Psoas muscle (tissue), 8 donors: Measurements from ENCODE around the gene IL33. TPM values are rescaled to one million over a fixed set of nuclear protein-coding genes. Genes with fewer than 3 reads are reported as not detected.

Experiments
- ATAC-seq, 4 donors: fragments of 200-7000 bp; cut with Tn5 transposase; one replicate each; pipeline ENCODE4 v1.9.1; 2020; ENCODE audit warnings: moderate library complexity in 3 of 4, mild to moderate bottlenecking in 2 of 4
- DNase-seq, 2 donors: peaks; one replicate each; pipeline ENCODE4 v3.0.0-alpha.2; 2020
- H3K27ac ChIP-seq: fragments of 200-600 bp; one replicate; pipeline ENCODE4 v1.8.0; 2022
- H3K27me3 ChIP-seq, 3 donors: fragments of 200-600 bp in 1 of 3; one replicate each; pipeline versions ENCODE4 v1.6.1 to v1.8.0; 2013 to 2022; ENCODE audit warnings: low read length in 2 of 3, mild to moderate bottlenecking in 2 of 3, moderate library complexity in 1 of 3; ENCODE audit not compliant: insufficient read depth in 3 of 3
- H3K36me3 ChIP-seq, 2 donors: fragments of 200-600 bp in 1 of 2; one replicate each; pipeline versions ENCODE4 v1.6.1 to v1.8.0; 2013 to 2022; ENCODE audit warnings: low read depth in 1 of 2, mild to moderate bottlenecking in 1 of 2, moderate library complexity in 1 of 2; ENCODE audit not compliant: insufficient read depth in 1 of 2
- H3K4me1 ChIP-seq: fragments of 200-600 bp; one replicate; pipeline ENCODE4 v1.8.0; 2022
- H3K4me3 ChIP-seq: fragments of 200-600 bp; one replicate; pipeline ENCODE4 v1.8.0; 2022; ENCODE audit warnings: mild to moderate bottlenecking
- H3K9me3 ChIP-seq: fragments of 200-600 bp; one replicate; pipeline ENCODE4 v1.8.0; 2022
- CTCF ChIP-seq: fragments of 200-600 bp; IDR thresholded peaks from one replicate; pipeline ENCODE4 v1.8.0; 2022; ENCODE audit warnings: antibody characterized with exemption
- WGBS, 3 donors: extraction: QIAGEN DNeasy Blood & Tissue Kit; methylation state at CpG; one replicate each; pipeline versions ENCODE4 v1.1.6 to v1.1.7; 2013; 5-methylcytosine and 5-hydroxymethylcytosine counted together
- intact Hi-C, 2 donors: fragments of 100-400 bp; cut with DNase I; formaldehyde crosslinking; loops; one replicate each; pipeline versions ENCODE4 v1.11.0 to v1.14.2; 2022
- polyA plus RNA-seq, 3 donors: library from polyadenylated mRNA; stranded (reverse); fragments of 200-250 nt; gene quantifications; one replicate each; pipeline ENCODE4 v1.2.3, GENCODE V29; 2013
- total RNA-seq, 4 donors: library from RNA; stranded (reverse); fragmentation: NEBNext Ultra II Directional in 2 of 4; extraction: Animal tissue kit (Norgen Biotek cat#: 25700) in 2 of 4; gene quantifications; one replicate each; pipeline versions ENCODE4 v1.2.1 to v1.2.4, GENCODE V29; 2021 to 2023
- donor health status: healthy with polysubstance abuse.
- donor health status: DM: no; HTN: no; CAD: no; lungs with moderate emphysema.
- donor health status: Bipolar disorder and iron deficiency.
- donor health status: healthy.
- donor health status: DM: yes; HTN: yes; CAD: no.
- donor health status: DM: no; HTN: no; CAD: no.
- donor health status: DM: no; HTN: no; CAD: no.
- donor health status: DM: yes; HTN: yes; CAD: no.

IL33 gene
- total and polyA plus RNA-seq, 7 donors = 2.0 to 11.5 (median 4.0) TPM

GRCh38 chr9:6183627-6184026, 32.0 kb upstream of the IL33 start:
- Histone ChIP-seq H3K36me3 (no peaks in the 10 kb centered on the region), H3K27ac (no peak overlapping the region), H3K4me1 (no peaks in the 10 kb centered on the region), H3K27me3 (no peaks in the 10 kb centered on the region), H3K9me3 (no peaks in the 10 kb centered on the region), H3K4me3 (no peak overlapping the region)
- WGBS, 3 donors = 74 to 78% (median 76%) methylated on average over 1 of the region's 1 CpG
- intact Hi-C loops = no loop called here
- no peak for ATAC-seq
- TF ChIP-seq CTCF = no peak
- DNase-seq = no peak

- H3K27ac ChIP-seq = no peak overlapping the region
- H3K9me3 ChIP-seq = no peaks in the 10 kb centered on the region
- H3K4me1 ChIP-seq = no peaks in the 10 kb centered on the region
- DNase-seq (no peak), ATAC-seq (no peak)
- H3K36me3 ChIP-seq = no peaks in the 10 kb centered on the region
- 40 to 51% (median 51%) methylated on average over 5 of the region's 5 CpGs for WGBS, 3 donors
- H3K4me3 ChIP-seq = no peak overlapping the region
- no peak for TF ChIP-seq CTCF
- intact Hi-C loops = no loop called here
- no peaks in the 10 kb centered on the region for H3K27me3 ChIP-seq
Measured at GRCh38 chr9:6184749-6185645, 30.6 kb upstream of the IL33 start.

GRCh38 chr9:6186691-6187090, 28.9 kb upstream of the IL33 start:
- Histone ChIP-seq H3K4me1 (no peaks in the 10 kb centered on the region), H3K27ac (no peak overlapping the region), H3K27me3 (no peaks in the 10 kb centered on the region), H3K9me3 (no peaks in the 10 kb centered on the region), H3K36me3 (no peaks in the 10 kb centered on the region), H3K4me3 (no peak overlapping the region)
- WGBS, 3 donors = 60 to 65% (median 61%) methylated on average over 2 of the region's 2 CpGs
- DNase-seq (no peak), ATAC-seq (no peak)
- TF ChIP-seq CTCF = no peak
- intact Hi-C loops = no loop called here

- ATAC-seq (no peak), DNase-seq (no peak)
- Histone ChIP-seq H3K27ac (no peak overlapping the region), H3K9me3 (no peaks in the 10 kb centered on the region), H3K4me3 (no peak overlapping the region), H3K27me3 (no peaks in the 10 kb centered on the region), H3K36me3 (no peaks in the 10 kb centered on the region), H3K4me1 (no peaks in the 10 kb centered on the region)
- TF ChIP-seq CTCF = no peak
- intact Hi-C loops = no loop called here
Measured at GRCh38 chr9:6187272-6187671, 28.3 kb upstream of the IL33 start.

GRCh38 chr9:6188466-6188865, 27.1 kb upstream of the IL33 start:
- no peak for TF ChIP-seq CTCF
- 14 to 27% (median 17%) methylated on average over 1 of the region's 1 CpG for WGBS, 3 donors
- H3K9me3 ChIP-seq = no peaks in the 10 kb centered on the region
- intact Hi-C loops = no loop called here
- DNase-seq (no peak), ATAC-seq (no peak)
- no peak overlapping the region for H3K27ac ChIP-seq
- H3K4me1 ChIP-seq = no peaks in the 10 kb centered on the region
- no peaks in the 10 kb centered on the region for H3K27me3 ChIP-seq
- no peak overlapping the region for H3K4me3 ChIP-seq
- no peaks in the 10 kb centered on the region for H3K36me3 ChIP-seq
